ENCODE measurements around the gene THADA. TPM values are rescaled to one million over a fixed set of nuclear protein-coding genes. Genes with fewer than 3 reads are reported as not detected.
A peak's percentile ranks its signal among the peaks of the same experiment; 100 is the strongest.

Gene THADA
- total and polyA plus RNA-seq, 8 donors = 32.9 to 42.7 (median 37.2) TPM

- TF ChIP-seq CTCF (IDR thresholded peaks at IDR 0.05) = no peak
- H3K4me3 ChIP-seq = no peak overlapping the region
- H3K27ac ChIP-seq = no peak overlapping the region
- ATAC-seq (no peak), DNase-seq (no peak)
- H3K36me3 ChIP-seq = peaks cover 0 to 56% of the 10 kb centered on the region in 2 donors
- no peaks in the 10 kb centered on the region for H3K27me3 ChIP-seq
- intact Hi-C loops (cut with DNase I) = no loop called here
- H3K9me3 ChIP-seq = peaks cover 0 to 15% of the 10 kb centered on the region in 2 donors
- peaks cover 10 to 17% of the 10 kb centered on the region in 2 donors for H3K4me1 ChIP-seq
Observed at GRCh38 chr2:43280994-43281393, 314.8 kb downstream of the THADA start.

- Histone ChIP-seq H3K27me3 (no peaks in the 10 kb centered on the region), H3K4me1 (peaks cover 10 to 19% of the 10 kb centered on the region in 2 donors), H3K27ac (no peak overlapping the region), H3K9me3 (peaks cover 0 to 5% of the 10 kb centered on the region in 2 donors), H3K36me3 (peaks cover 0 to 39% of the 10 kb centered on the region in 2 donors), H3K4me3 (no peak overlapping the region)
- intact Hi-C loops (cut with DNase I) = no loop called here
- TF ChIP-seq CTCF (IDR thresholded peaks at IDR 0.05) = no peak
- DNase-seq (no peak), ATAC-seq (no peak)
Observed at GRCh38 chr2:43279317-43279840, 316.5 kb downstream of the THADA start.

- intact Hi-C loops (cut with DNase I) = no loop called here
- no peak overlapping the region for H3K27ac ChIP-seq
- DNase-seq (no peak), ATAC-seq (no peak)
- no peak overlapping the region for H3K4me3 ChIP-seq
- no peaks in the 10 kb centered on the region for H3K9me3 ChIP-seq
- H3K4me1 ChIP-seq = peaks cover 10 to 23% of the 10 kb centered on the region in 2 donors
- no peak for TF ChIP-seq CTCF (IDR thresholded peaks at IDR 0.05)
- H3K27me3 ChIP-seq = no peaks in the 10 kb centered on the region
- peaks cover 0 to 33% of the 10 kb centered on the region in 2 donors for H3K36me3 ChIP-seq
Observed at GRCh38 chr2:43278564-43279220, 317.1 kb downstream of the THADA start.

- DNase-seq (peak in 3 of 4 donors; percentile 45 to 56 (median 51)), ATAC-seq (peak; percentile 68)
- Histone ChIP-seq H3K36me3 (peaks cover 0 to 19% of the 10 kb centered on the region in 2 donors), H3K4me1 (peaks cover 10 to 24% of the 10 kb centered on the region in 2 donors), H3K27ac (peak overlapping the region; percentile 14 to 28), H3K4me3 (no peak overlapping the region), H3K27me3 (no peaks in the 10 kb centered on the region), H3K9me3 (no peaks in the 10 kb centered on the region)
- intact Hi-C loops (cut with DNase I) = no loop called here
- TF ChIP-seq CTCF (IDR thresholded peaks at IDR 0.05) = no peak
Observed at GRCh38 chr2:43276962-43277391, 318.9 kb downstream of the THADA start.

GRCh38 chr2:43276266-43276941 is 319.4 kb downstream of the THADA start:
- Histone ChIP-seq H3K27me3 (no peaks in the 10 kb centered on the region), H3K36me3 (peaks cover 0 to 13% of the 10 kb centered on the region in 2 donors), H3K4me1 (peaks cover 10 to 24% of the 10 kb centered on the region in 2 donors), H3K9me3 (no peaks in the 10 kb centered on the region), H3K4me3 (no peak overlapping the region), H3K27ac (peak overlapping the region; percentile 5 to 14)
- no peak for TF ChIP-seq CTCF (IDR thresholded peaks at IDR 0.05)
- DNase-seq (no peak), ATAC-seq (peak; percentile 70)
- intact Hi-C loops (cut with DNase I) = no loop called here
